Common myeloid progenitor, CD34-positive (primary cell): ENCODE results near the gene CACNA1D.

Source experiments
- CTCF ChIA-PET: fragments of 350-600 bp; sonication (Branson Sonifier 250); formaldehyde crosslinking; loops from one replicate; lab custom pipeline; 2021; ENCODE audit warnings: antibody characterized with exemption; lab: Charles Lee
- POLR2A ChIA-PET: fragments of 350-600 bp; sonication (Branson Sonifier 250); formaldehyde crosslinking; loops from one replicate; lab custom pipeline; 2021; ENCODE audit warnings: antibody characterized with exemption; lab: Charles Lee
- DNase-seq, 3 donors: peaks; one replicate each; pipeline versions ENCODE4 v3.0.0 to v3.0.0-alpha.2; 2013
- H3K27ac ChIP-seq, 2 experiments: 1 replicate in 1 of 2; 2 replicates in 1 of 2; pipeline ENCODE4 v1.7.0; 2013; ENCODE audit warnings: inconsistent platforms in 2 of 2, low read length in 2 of 2, mild to moderate bottlenecking in 2 of 2, low read depth in 1 of 2, moderate library complexity in 1 of 2; ENCODE audit not compliant: severe bottlenecking in 2 of 2, insufficient read depth in 1 of 2, poor library complexity in 1 of 2
- H3K27me3 ChIP-seq, 5 experiments: replicated peaks in 2 of 5; 1 replicate in 3 of 5; 2 replicates in 2 of 5; pipeline versions ENCODE4 v1.6.1 to v1.7.0; 2013; ENCODE audit warnings: low read length in 4 of 5, mild to moderate bottlenecking in 2 of 5, moderate library complexity in 2 of 5, inconsistent platforms in 1 of 5; ENCODE audit not compliant: insufficient read depth in 5 of 5, control insufficient read depth in 4 of 5
- H3K36me3 ChIP-seq, 4 experiments: 1 replicate in 2 of 4; 2 replicates in 2 of 4; pipeline versions ENCODE4 v1.6.1 to v1.7.0; 2013; ENCODE audit warnings: low read length in 3 of 4, control low read depth in 1 of 4, mild to moderate bottlenecking in 1 of 4; ENCODE audit not compliant: control insufficient read depth in 4 of 4, insufficient read depth in 4 of 4
- H3K4me1 ChIP-seq, 4 experiments: 1 replicate in 3 of 4; 2 replicates in 1 of 4; pipeline versions ENCODE4 v1.6.1 to v1.7.1; 2013; ENCODE audit warnings: low read length in 3 of 4, mild to moderate bottlenecking in 3 of 4, control low read depth in 1 of 4, inconsistent platforms in 1 of 4, moderate library complexity in 1 of 4; ENCODE audit not compliant: control insufficient read depth in 4 of 4, insufficient read depth in 4 of 4; ENCODE audit errors: control extremely low read depth in 1 of 4
- H3K4me3 ChIP-seq, 7 experiments: 1 replicate in 4 of 7; 2 replicates in 3 of 7; pipeline versions ENCODE4 v1.5.1 to v1.7.0; 2013; ENCODE audit warnings: mild to moderate bottlenecking in 7 of 7, low read length in 6 of 7, moderate library complexity in 6 of 7, inconsistent platforms in 2 of 7, low read depth in 2 of 7, control low read depth in 1 of 7; ENCODE audit not compliant: insufficient read depth in 4 of 7, control insufficient read depth in 1 of 7; ENCODE audit errors: extremely low read depth in 1 of 7
- H3K9me3 ChIP-seq, 5 experiments: 1 replicate in 4 of 5; 2 replicates in 1 of 5; pipeline versions ENCODE4 v1.6.1 to v1.7.1; 2013; ENCODE audit warnings: low read length in 4 of 5, mild to moderate bottlenecking in 2 of 5, inconsistent platforms in 1 of 5, low read depth in 1 of 5, moderate library complexity in 1 of 5; ENCODE audit not compliant: control insufficient read depth in 4 of 5, insufficient read depth in 2 of 5; ENCODE audit errors: control extremely low read depth in 1 of 5
- WGBS: methylation state at CpG from one replicate; pipeline ENCODE4 v1.1.5; 2013; ENCODE audit not compliant: insufficient coverage; 5-methylcytosine and 5-hydroxymethylcytosine counted together

The CACNA1D gene

DNA sequence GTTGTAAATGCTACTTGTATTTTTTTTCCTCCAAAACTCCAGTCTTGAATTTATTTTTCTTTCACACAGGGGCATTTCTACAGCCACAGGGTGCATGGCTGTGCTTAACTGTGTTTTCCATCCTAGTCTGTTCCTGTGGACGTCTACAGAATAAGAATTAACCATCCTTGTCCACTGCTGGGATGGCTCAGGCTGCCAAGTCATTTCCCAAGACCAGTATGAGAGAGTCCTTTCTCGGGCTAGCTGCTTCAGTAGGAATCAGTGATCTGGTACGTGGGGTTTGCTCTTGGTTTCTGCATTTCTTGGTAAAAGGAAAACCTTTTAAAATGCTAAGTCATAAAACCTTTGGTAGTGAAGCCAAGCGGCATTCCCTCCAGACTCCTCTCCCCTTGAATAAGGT, 322.0 kb downstream of the CACNA1D start:
- H3K4me1 ChIP-seq, result peaks cover 0 to 10% (median 3%) of the 10 kb centered on the region in 4 experiments
- no peak for DNase-seq
- no peaks in the 10 kb centered on the region for H3K9me3 ChIP-seq
- H3K27me3 ChIP-seq, result peaks cover 0 to 5% (median 0%) of the 10 kb centered on the region in 5 experiments
- POLR2A ChIA-PET, result no interaction called here
- H3K36me3 ChIP-seq, result no peaks in the 10 kb centered on the region
- no peak overlapping the region for H3K4me3 ChIP-seq
- CTCF ChIA-PET, result no interaction called here
- WGBS, result 94% methylated on average over 4 of the region's 4 CpGs
- no peak overlapping the region for H3K27ac ChIP-seq

DNA sequence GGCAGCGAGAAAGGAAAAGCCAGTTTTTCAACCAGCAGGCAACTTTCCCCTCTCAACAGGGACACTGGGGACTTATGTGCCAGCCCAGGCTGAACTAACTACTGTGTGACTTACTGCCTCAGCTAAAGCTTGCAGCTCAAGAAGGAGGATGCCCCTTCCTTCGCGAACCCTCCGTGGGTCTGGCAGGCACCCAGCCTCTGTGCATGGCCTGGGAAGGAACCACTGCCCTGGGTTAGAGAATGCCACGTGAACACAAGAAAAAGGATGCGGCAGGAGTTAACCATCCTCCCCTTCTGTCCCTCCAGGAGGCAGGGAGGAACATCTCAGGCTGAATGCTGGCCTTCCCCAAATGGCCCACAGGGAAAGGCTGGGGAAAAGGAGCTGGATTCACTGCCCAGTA, 322.8 kb downstream of the CACNA1D start:
- CTCF ChIA-PET, result no interaction called here
- DNase-seq, result no peak
- POLR2A ChIA-PET, result no interaction called here
- Histone ChIP-seq H3K27me3 (peaks cover 0 to 5% (median 0%) of the 10 kb centered on the region in 5 experiments), H3K4me1 (peaks cover 0 to 10% (median 3%) of the 10 kb centered on the region in 4 experiments), H3K9me3 (no peaks in the 10 kb centered on the region), H3K27ac (no peak overlapping the region), H3K4me3 (no peak overlapping the region), H3K36me3 (no peaks in the 10 kb centered on the region)
- WGBS, result 72% methylated on average over 6 of the region's 6 CpGs

DNA sequence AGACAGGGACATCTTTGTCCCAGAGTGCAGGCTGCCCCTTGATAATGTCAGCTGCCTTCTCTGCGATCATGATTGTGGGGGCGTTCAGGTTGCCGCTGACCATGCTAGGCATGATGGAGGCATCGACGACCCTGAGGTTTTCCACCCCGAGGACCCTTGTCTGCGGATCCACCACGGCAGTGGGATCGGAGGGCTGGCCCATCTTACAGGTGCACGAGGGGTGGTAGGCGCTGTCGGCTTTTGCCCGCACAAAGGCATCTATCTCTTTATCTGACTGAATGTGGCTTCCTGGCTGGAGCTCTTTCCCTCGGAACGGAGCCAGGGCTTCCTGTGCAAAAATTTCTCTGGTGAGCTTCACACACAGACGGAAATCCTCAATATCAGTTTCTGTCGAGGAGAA, 323.4 kb downstream of the CACNA1D start:
- DNase-seq, result no peak
- ChIA-PET POLR2A (no interaction called here), CTCF (no interaction called here)
- 88% methylated on average over 17 of the region's 17 CpGs for WGBS
- H3K4me3 ChIP-seq, result no peak overlapping the region
- H3K36me3 ChIP-seq, result no peaks in the 10 kb centered on the region
- no peaks in the 10 kb centered on the region for H3K9me3 ChIP-seq
- H3K4me1 ChIP-seq, result peaks cover 0 to 10% (median 3%) of the 10 kb centered on the region in 4 experiments
- H3K27me3 ChIP-seq, result peaks cover 0 to 5% (median 0%) of the 10 kb centered on the region in 5 experiments
- H3K27ac ChIP-seq, result no peak overlapping the region

DNA sequence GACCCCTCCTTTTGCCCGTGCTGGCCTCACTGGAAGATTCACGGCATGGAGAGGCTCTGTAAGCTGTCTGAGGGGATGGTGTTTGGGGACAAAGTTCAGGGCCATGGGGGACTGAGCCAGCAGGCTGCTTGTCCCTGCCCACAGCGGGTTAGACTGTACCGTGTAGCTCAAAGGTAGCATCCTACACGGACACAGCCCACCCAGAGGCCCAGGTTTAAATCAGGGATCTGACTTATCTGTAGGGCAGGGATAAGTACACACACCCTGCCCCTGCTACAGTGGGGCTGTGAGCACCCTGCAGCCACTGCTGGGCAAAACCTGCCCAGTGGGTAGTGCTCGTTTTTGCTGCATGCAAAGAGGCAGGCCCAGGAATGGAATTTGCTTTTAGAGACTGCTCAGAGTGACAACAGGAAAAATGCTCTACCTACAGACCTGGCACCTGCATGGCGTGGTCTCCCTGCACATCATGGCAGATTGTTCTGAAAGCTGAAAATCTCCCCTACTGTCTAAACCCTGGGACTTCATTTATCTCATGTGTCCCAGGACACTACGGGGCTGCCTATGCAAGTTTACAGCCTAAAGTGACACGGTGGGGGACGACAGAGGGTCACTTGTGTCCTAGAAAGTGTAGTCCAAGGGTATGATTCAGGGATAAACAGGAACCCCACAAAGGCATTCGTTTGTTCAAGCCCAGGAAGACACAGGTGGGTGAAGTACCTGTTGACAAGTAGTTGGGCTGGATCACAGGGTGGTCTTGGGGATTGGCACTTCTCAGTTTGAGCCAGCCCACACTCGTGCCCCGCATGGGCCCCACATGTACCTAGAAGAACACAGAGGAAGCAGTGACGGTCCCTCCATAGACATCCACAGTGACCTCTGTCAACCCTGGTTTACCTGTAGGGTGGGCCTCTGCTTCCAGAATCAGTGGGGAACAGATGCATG, 324.1 kb downstream of the CACNA1D start:
- H3K36me3 ChIP-seq, result no peaks in the 10 kb centered on the region
- no peak overlapping the region for H3K27ac ChIP-seq
- H3K9me3 ChIP-seq, result no peaks in the 10 kb centered on the region
- no peak for DNase-seq
- ChIA-PET POLR2A (no interaction called here), CTCF (no interaction called here)
- 91% methylated on average over 13 of the region's 14 CpGs for WGBS
- H3K4me3 ChIP-seq, result no peak overlapping the region
- H3K4me1 ChIP-seq, result peaks cover 0 to 10% (median 3%) of the 10 kb centered on the region in 4 experiments
- H3K27me3 ChIP-seq, result peaks cover 0 to 5% (median 0%) of the 10 kb centered on the region in 5 experiments

DNA sequence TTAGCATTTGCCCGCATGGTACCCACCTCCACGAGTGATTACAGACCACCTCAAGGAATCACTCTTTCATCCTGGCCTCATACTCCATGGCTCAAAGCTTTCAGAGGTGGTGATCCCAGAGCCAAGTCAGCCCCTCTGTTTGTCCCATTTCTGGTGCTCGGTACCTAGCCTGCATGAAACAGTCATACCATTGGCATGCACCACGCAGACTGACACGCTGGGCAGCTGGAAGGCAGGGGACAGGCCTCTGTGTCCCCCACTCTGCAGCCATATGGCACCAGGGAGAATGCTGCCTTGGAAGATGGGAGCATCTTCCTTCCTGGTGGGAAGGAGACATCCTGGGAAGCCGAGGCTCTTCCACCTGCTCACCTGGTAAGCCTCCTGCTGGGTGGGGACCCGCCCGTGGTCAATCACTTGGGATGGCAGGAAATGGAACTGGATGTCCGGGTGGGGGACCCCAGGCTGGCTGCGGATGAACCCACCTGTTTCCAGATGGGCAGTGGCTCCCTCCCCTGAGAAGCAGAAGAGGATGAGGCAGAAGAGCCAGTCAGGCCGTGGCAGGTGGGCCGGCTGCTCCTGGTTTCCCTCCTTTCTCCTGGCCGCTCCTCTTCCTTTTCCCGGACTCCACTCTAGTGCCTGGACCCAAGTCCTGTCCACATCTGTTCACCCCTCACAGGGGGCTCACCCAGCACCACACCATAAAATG, 324.9 kb downstream of the CACNA1D start:
- Histone ChIP-seq H3K4me3 (no peak overlapping the region), H3K27me3 (peaks cover 0 to 5% (median 0%) of the 10 kb centered on the region in 5 experiments), H3K27ac (no peak overlapping the region), H3K4me1 (peaks cover 0 to 10% (median 3%) of the 10 kb centered on the region in 4 experiments), H3K36me3 (no peaks in the 10 kb centered on the region), H3K9me3 (no peaks in the 10 kb centered on the region)
- ChIA-PET CTCF (no interaction called here), POLR2A (no interaction called here)
- 96% methylated on average over 13 of the region's 14 CpGs for WGBS
- no peak for DNase-seq

DNA sequence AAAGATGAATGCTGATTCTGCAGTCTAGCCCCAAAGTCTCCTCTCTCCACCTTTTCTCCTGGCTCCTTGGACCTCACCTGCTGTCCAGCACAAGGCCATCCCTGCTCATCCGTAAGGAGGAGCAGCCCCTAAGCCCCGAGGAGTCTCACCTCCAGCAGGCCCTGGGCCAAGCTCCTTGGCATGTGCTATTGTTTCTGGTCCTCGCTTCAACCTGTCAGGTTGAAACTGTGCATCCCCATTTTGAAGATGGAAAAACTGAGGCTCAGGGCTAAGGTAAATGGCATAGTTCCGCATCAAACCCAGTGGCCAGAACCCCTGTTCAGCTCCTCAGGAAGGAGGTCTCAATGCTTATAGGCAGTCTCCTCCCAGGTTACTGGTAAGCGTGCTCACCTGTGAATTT, 325.7 kb downstream of the CACNA1D start:
- CTCF ChIA-PET, result no interaction called here

More for the DNA sequence above, 325.7 kb downstream of the CACNA1D start:
- no peaks in the 10 kb centered on the region for H3K36me3 ChIP-seq
- WGBS, result 98% methylated on average over 5 of the region's 5 CpGs
- DNase-seq, result no peak
- H3K27me3 ChIP-seq, result peaks cover 0 to 5% (median 0%) of the 10 kb centered on the region in 5 experiments
- H3K4me3 ChIP-seq, result no peak overlapping the region
- H3K9me3 ChIP-seq, result peaks cover 0 to 2% (median 0%) of the 10 kb centered on the region in 5 experiments
- H3K27ac ChIP-seq, result no peak overlapping the region
- peaks cover 0 to 10% (median 3%) of the 10 kb centered on the region in 4 experiments for H3K4me1 ChIP-seq
- POLR2A ChIA-PET, result no interaction called here
